ENCODE data around the gene GMDS.
"Not testable (repeated sequence)": the region's sequence is repeated elsewhere in the genome, so short reads cannot be mapped to it uniquely, and the experiment has no call there.

The GMDS gene

DNA sequence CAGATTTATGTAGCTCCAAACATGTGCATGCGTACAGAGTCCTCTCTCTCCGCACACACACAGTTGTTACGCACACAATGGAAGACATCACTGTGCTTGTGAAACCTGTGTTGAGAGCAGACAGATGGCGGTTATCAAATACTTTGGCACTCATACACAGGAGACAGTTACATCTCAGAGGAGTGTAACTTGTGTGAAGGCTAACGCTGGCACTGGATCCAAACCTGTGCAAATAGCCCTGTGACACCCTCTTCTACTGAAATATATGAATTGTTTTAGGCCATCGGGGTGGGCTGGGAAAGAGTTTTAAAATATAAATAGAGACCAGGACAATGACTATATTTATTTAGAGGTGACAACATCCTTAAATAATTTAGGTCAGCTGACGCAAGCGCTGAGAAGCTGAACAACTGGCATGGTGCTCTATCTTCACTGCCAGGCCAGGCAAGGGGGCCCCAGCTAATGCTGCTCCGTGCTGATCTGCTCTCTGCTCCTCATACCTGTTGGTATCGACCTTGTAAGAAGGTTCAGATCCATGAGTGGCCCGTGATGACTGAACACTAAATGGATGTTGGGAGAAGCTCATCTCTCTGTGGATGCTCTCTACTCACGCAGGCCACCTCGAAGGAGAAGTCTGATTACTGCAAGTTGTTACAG, 566.2 kb downstream of the GMDS start:
- no peak for DNase-seq (ENCODE audit: low read depth)

DNA sequence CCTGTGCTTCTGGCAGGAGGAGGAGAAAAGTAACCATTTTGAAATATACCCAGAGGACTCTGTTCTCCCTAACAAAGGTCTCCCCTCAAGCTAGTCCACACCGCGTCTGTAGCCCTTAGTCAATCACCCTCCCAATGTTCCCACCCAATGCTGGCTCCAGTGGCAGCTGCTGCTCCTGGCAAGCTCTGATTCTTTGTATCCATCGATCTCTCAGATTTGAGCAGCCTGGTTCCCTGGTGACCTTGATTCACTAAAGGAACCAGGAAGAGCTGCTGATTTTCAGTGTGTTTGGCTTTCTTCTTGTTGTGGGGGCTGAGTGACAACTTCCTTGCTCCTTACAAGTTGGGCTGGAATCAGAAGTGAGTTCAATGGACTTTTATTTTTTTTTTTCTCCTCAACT, 567.2 kb downstream of the GMDS start:
- DNase-seq (ENCODE audit: low read depth): no peak

DNA sequence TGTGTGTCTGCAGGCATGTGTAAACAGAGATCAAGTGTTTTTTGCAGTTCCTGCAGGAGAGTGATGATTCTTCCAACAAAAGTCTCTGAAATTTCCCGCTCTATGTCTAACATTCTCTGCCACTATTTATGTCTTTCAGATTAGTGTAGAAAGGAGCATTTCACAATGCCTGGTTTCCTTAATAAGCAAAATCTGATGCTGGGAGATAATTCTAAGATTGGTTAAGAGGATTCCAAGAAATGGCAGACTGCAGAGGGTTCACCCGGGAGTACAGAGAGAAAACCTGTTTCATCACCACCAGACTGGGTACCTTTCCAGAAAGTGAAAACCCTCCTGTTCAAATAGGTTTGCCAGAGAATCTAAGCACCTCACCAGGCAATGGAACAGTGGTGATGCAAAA, 573.0 kb downstream of the GMDS start:
- no peak for DNase-seq (ENCODE audit: low read depth)

DNA sequence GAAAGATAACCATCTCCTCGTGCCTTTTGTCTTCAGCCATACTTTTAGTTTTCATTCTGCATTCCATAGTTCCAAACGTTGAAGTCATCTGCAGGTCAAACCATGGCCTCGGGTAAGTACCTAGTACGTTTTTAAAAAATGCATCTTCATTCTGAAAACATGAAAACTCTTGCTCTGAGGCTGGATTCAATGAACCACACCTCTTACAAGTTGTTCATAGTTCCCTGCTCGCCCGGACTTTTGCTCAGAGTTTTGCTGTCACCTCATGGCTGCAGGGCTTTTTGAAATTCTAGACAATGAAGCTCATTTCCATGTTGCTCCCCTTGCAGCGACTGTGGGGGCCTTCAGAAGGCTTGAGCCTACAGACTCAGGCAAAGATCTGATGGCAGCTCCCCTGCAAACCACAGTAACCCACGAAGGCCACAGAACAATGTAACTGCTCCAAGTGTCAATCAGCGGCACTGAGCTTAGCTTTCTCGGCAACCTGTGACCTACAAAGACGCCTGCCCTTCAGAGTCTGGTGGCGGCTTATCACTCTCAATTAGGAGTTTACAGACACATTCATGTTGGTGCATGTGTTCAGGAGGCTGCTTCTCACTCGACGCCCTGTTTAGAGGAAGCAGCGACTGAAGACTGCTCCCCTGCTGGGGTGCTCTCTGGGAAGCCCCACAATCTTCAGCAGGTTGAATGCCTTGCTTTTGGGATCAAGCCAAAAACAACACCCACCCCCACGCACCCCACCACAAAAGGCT, 574.5 kb downstream of the GMDS start:
- DNase-seq (ENCODE audit: low read depth): no peak

DNA sequence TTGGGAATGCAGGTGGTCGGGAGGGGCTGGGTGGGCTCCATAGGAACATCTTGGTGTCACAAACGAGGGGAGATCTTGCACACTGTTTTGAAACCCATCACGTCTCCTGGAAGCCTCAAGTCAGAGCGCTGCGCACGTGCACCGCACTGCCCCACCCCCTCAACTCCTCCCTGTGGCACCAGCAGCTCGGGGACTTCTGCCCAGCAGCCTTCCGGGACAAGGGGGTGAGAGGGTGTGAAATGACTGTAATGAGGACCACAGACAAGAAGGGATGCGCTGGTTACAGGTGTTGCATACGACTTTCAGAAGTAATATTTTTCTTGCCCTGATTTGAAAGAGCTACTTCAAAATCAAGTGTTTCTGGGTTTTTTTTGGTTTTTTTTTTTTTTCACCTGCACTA, 575.4 kb downstream of the GMDS start:
- DNase-seq (ENCODE audit: low read depth): no peak

DNA sequence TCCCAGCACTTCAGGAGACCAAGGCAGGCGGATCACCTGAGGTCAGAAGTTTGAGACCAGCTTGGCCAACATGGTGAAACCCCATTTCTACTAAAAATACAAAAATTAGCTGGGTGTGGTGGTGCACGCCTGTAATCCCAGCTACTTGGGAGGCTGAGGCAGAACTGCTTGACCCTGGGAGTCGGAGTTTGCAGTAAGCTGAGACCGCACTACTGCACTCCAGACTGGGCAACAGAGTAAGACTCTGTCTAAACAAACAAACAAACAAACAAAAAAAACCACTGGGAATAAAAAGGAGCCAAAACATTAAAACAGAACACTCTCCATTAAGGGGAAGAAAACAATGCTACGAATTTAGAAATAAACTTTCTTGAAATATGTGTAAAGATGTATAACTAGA, 576.9 kb downstream of the GMDS start:
- not testable (repeated sequence) for DNase-seq (ENCODE audit: low read depth)

DNA sequence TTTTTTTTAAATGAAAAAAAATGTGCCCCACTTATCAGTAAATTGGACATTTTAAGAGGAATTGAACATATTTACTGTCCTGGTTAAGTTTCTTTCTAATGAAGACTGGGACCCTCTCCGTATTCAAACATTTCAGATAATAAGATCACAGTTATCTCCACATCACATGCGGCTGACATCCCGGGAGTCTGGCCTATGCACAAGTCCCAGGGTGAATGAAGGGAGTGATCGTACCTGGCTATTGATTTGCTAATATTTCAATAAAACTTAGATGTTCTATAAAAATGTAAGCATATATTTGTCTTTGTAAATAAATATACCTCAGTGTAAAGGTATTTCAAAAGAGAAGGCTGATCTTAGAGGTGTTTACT, 577.6 kb downstream of the GMDS start:
- DNase-seq (ENCODE audit: low read depth): no peak

DNA sequence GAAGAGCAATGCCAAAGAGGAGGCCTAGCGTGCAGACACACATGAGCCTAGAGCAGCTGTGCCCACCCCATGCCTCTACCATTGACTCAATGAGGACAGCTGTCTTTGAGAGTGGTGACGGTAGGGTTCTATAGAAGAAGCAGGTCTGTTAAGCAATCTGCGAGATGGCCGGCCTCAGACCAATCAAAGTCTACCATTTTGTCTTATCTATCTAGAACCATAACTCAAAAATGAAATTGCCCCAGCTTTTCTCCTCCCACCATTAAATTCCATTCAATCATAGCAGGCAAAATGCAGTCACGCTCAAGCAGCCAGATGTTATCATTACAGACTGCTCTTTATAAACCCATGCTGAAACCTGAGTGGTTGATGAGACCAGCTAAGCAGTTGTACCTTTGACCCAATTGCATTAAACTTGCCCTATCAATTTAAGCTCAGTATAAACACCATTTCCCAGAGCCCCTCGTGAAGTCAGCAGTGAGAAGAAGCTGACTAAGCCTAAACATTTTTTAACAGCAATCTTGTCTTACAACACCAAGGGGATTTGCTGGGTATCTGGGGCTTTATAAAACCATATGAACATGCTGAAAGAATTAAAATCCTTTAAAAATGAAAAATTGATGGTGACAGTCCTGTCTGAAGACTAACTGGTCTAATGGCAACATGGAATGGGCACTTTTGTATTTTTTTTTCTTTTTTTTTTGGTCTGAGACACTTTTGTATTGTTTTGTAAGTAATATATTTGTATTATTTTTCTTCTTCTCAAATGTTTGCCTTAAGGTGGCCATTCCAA, 578.2 kb downstream of the GMDS start:
- DNase-seq (ENCODE audit: low read depth): peak; percentile 40

DNA sequence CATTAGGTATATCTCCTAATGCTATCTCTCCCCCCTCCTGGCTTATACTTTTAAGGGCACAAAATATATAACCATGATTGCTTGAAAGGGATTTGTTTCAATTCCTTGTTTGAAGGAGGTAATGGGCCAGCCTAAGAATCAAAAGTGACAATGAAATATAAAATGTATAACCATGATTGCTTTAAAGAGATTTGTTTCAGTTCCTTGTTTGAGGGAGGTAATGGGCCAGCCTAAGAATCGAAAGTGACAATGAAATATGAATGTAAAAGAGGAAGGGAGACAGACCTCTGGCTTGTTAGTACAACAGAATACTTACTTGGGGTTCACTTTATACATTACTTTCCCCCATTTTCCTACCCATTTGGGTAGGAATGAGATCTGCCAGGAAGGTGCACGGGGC, 580.2 kb downstream of the GMDS start:
- DNase-seq (ENCODE audit: low read depth): no peak

DNA sequence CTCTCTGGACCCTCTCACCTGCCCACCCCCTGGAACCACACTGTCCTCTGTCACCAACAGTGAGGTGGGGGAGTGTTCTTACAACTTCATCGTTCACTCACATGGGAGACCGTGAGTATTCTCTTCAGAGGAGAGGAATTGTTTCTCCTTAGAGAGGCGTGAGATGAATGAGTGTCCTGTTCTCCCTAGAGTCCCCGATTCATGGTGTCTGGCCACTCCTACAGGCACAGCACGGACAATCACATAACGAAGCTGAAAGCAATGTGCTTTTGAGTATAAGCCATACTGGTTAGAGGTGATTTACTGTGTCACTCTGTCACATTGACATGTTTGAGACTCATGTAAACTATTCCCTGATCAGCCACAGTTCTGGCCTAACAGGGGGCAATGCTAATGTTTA, 581.1 kb downstream of the GMDS start:
- DNase-seq (ENCODE audit: low read depth): no peak

DNA sequence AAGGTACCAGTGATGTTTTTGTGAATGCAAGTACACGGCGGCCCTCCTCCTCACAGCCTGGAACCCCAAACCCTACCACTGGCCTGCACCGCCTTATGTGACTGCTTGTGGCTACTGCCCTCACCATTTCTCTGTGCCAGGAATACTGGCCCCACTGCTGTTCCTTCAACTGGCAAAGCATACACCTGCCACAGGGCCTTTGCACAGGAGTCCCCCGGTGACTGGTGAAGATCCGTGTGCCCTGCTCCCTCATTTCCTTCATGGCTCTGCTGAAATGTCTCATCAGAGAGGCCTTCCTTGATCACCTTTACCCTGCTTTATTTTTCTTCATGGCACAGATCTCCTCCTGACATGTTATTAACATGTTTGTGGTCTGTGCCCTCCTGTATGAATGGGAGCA, 581.9 kb downstream of the GMDS start:
- no peak for DNase-seq (ENCODE audit: low read depth)

DNA sequence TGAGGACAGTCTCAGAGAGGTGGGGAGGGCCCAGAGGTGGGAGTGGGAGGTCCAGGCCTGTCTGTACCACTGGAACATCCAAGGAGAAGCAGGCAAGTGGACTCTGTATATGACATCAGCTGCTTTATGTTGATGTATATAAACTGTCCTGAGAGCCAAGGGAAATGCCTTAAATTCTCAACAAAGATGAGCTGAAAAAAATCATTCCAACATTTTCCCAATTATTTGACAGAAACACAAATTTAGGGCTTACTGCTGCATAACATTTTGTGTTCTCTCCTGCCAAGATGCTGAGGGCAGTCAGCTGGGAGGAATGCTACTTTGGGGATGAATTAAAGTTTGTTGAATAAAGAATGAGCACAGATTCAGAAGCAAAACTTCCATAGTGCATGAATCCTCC, 582.9 kb downstream of the GMDS start:
- no peak for DNase-seq (ENCODE audit: low read depth)

DNA sequence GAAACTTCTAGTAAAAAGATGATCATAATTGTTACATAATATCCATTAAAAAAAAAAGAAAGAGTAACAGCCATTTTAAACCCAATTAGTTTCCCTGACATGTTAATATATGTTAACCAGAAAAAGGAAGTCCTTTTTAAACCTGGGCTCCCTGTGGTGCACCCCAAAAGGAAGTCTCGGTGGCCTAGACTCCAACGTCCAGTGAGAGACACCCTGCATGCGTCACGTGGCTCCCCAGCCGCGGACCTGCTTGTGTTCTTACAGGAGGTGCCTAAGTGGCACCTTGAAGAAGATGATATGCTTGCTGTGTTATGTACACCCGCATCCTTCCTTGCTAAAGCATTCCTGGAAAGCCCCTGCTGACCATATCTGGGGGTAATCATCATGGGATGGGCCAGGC, 585.6 kb downstream of the GMDS start:
- DNase-seq (ENCODE audit: low read depth): no peak

DNA sequence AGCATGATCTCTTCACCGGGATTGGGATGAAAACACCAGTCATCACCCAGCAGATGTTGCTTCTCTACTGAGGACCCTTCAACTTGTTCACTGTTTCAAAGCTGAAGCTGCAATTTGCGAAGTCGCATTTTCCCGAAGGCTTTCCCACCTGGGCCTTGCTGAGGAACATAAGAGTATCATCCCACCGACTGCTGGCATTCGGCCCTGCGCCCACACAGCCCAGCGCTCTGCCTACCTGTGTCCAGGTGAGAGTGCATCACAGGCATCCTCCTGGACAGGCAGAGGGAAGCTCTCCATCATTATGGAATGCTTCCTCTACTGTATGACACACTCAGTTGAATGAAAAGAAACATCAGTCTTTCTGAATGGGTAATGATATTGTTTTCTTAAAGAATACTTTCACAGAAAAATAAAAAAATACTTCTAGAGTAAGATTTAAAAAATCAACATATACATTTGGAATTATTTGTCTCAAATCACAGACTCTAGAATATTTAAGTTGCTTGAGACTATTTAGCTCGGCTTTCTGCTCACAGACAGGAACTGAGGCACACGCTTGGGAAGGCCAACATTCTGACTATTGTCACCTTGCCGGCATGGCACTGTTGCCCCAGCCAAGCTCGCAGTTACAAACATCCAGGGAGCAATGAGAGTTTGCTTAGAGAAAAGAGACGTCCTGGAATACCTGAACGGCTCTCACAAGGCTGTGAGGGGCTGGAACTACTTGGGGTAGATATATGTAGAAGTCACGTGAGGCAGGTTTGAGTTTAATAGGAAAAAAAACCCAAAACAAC, 587.0 kb downstream of the GMDS start:
- no peak for DNase-seq (ENCODE audit: low read depth)

DNA sequence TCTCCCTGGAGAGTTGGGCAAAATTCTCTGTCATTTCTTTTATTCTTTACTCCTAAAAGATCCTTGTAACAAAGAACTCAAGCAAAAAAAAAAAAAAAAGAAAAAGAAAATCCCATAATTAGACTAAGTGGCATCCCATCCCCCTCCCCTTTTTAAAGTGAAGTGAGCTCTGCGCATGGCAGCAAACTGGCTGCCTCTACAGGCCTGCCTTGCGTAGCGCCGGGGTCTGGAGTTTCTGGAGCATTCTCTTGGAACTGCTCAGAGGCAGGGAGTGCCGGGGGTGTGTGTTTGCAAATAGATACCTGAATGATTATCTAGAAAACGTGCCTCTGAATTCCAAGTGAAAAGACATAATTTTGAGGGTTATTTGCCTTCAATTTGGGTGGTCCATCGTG, 587.6 kb downstream of the GMDS start:
- no peak for DNase-seq (ENCODE audit: low read depth)

DNA sequence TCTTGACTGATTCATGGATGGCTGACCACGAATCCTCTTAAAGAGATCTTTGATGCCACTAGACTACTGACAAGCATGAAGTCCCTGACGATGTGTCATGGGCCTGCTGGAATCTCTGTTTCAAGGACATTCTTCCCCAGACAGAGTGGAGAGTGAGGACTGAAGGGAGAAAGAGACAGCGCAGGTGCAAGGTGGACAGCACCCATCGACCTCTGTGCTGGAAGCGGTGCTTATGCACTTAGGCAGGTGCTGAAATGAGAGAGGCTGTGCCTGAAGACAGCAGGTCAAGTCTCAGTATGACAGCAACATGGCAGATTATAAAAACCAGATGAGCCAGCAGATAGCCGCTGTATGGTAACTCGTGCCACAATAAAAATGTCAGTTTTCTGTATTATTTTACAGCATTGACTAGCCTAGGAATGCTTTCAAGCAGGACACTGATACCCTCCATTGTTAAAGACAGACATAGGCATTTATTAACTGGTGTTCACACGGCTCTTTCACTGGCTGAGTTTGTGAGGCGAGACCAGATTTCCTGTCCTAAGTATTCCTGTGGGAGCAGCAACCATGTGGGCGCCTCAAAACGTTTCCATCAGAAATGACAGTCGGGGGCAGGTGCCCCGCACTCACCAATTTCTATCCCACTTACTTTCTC, 588.2 kb downstream of the GMDS start:
- no peak for DNase-seq (ENCODE audit: low read depth)

DNA sequence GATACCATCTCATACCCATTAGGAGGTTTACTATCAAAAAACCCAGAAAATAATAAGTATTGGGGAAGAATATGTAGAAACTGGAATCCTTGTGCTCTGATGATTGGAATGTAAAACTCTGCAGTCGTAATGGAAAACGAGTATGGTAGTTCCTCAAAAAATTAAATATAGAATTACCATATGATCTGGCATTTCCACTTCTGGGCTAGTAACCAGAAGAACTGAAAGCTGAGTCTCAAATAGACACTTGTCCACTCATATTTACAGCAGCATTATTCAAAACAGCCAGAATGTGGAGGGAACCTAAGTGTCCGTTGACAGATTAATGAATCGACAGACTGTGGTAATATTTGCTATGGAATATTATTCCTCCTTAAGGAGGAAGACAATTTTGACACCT, 591.4 kb downstream of the GMDS start:
- DNase-seq (ENCODE audit: low read depth): no peak

DNA sequence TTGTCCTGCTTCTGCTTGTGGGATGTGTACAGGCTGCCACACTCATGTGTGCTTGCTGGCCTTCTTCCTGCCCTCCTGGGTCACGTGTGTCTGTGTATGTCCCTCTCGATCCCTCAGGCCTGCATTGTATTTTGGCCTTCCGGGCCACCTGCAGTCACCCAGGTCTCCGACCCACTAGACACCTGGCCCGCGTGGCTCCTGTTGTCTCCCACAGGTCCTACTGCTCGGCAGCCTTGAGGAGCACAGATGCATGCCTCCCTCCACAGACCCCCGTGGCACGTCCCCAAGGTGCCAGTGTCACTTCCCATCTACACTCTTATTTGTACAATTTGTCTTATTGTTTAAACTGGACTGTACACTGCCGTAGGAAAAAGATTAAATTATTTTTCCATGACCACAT, 592.6 kb downstream of the GMDS start:
- no peak for DNase-seq (ENCODE audit: low read depth)

DNA sequence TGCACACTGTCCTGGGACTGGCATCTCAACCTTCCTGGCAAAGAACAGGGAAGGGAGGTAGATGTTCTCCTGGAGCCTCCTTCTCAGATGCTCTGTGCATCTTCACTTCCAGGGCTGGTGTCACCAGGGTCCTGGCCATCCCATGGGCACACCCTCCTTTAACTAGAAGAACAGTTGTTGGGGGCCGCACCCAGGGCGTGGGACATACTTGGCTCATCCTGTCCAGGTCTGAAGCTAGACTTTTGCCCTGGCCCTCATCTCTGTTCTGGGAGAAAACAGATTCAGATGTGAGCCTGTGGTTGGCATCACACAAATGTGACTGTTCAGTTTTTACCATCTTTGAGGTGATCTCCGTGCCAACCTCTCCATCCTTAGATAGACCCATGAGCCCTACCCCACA, 594.0 kb downstream of the GMDS start:
- no peak for DNase-seq (ENCODE audit: low read depth)

DNA sequence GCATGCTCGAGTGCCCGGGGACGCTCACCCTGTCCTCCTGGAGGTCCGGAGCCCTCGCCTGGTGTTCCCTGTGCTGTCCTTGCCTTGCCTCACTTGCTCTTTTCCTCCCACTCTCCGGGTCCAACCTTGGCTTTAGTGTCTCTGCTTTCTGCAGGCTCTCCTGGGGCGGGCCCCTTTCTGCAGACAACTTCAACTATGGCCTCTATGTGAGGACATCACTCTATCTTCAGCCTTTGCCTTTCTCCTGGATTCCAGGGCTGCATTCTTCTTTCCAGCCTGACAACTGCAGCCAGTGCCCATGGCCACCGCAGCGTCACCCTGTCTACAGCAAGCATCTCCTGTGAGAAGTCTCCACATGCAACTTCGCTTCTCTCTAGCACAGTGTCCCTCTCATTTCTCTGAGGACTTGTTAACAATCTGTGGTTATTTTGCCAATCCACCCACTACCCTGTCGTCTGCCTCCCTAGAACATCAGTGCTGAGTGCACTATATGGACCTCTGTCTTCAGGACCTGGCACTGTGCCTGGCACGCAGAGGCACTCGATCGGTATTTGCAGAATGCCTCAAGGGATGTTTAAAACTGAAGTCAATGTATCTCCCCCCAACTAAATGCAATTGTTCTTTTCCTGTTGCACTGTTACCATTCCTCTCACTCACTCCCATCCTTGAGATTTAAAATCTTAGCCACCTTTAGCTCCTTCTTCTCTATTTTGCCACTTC, 599.8 kb downstream of the GMDS start:
- DNase-seq (ENCODE audit: low read depth): no peak

DNA sequence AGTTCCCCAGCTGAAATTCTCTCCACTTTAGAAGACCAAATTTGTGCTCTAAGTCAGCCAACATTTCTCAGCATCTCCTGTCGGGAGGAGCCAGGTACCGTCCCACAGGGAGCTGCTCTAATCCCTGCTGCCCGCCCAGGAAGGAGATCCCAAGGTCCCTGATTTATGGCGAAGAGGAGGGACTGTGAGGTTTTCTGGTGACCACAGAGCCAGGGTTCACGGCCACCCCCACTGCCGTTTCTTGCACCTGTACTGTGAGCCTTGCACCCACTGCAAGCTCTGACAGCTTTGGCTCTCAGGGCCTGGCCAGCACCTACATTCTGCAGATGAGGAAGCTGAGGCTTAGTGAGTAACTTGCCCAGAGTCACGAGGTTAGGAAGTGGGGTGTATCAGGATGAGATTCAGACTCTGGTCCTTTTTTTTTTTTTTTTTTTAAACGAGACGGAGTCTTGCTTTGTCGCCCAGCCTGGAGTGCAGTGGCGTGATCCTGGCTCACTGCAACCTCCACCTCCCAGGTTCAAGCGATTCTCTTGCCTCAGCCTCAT, 600.8 kb downstream of the GMDS start:
- no peak for DNase-seq (ENCODE audit: low read depth)

Data from fibroblast of the conjunctiva (primary cell).